ENCODE measurements around the gene PSKH1. TPM values are rescaled to one million over a fixed set of nuclear protein-coding genes. Genes with fewer than 3 reads are reported as not detected.

The PSKH1 gene
- total and polyA plus RNA-seq, 3 donors from 2014 or later, result 47.7 to 66.8 (median 50.5) TPM

DNA sequence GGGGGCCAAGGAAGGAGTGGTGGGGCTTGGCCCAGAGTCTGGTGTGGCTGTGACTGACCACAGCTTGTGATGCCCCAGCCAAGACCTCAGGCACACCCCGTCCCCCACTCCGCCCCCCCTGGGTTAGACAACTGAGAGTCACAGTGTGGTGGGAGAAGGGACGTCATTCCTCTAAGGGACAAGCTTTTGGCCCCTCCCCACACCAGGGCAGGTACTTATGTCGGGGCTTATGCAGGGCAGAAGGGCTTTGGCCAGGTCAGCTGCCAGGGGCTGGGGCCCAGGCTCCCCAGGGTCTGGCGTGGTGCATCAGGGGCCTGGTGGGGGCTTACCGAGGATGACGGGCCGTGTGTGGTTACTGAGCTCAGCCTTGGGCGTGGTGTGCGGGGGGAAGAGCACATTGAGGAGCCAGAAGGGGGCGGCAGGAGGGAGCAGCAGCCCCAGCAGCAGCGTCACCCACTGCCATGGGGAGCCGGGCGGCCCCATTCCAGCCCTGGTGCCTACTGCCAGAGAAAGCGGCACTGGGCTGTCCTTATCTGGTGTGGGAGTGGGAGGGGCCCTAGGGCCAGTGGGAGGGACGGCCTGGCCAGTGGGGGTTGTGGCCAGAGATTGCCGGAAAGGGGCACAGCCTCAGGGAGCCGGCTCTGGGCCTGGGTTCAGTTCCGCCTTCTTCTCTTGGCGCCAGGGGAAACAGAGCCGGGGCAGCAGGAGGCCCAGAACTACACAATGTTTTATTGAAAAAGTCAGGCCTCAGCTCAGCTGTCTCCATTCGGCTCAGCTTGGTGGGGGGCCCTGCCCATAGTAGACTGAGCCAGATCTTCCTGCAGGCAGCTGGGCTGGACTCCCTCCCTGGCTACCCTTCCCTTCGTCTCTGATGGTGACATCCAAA is 50.8 kb downstream of the PSKH1 start, which contains the start of gene LCAT:
Gene LCAT, minus strand, starts transcription at position 502 of the 886 bp plus-strand sequence. Its CDS starts 19 bp downstream, at position 483.
- intact Hi-C loops (cut with DNase I; ENCODE audit: low total_unique reads), result no loop called here
- no peaks in the 10 kb centered on the region for H3K27me3 ChIP-seq
- no peaks in the 10 kb centered on the region for H3K9me3 ChIP-seq
- peaks cover 15% of the 10 kb centered on the region for H3K4me1 ChIP-seq
- no peak within 1 kb of the TSS for H3K4me3 ChIP-seq
- peak within 1 kb of the TSS; percentile 42 to 60 for H3K27ac ChIP-seq
- 36 to 40% methylated on average over 9 to 23 of the region's 23 CpGs for WGBS, 2 donors
- no peaks in the 10 kb centered on the region for H3K36me3 ChIP-seq (ENCODE audit: low read depth, missing control alignments)
- DNase-seq, result peak; percentile 81
- TF ChIP-seq, protein P1, sequence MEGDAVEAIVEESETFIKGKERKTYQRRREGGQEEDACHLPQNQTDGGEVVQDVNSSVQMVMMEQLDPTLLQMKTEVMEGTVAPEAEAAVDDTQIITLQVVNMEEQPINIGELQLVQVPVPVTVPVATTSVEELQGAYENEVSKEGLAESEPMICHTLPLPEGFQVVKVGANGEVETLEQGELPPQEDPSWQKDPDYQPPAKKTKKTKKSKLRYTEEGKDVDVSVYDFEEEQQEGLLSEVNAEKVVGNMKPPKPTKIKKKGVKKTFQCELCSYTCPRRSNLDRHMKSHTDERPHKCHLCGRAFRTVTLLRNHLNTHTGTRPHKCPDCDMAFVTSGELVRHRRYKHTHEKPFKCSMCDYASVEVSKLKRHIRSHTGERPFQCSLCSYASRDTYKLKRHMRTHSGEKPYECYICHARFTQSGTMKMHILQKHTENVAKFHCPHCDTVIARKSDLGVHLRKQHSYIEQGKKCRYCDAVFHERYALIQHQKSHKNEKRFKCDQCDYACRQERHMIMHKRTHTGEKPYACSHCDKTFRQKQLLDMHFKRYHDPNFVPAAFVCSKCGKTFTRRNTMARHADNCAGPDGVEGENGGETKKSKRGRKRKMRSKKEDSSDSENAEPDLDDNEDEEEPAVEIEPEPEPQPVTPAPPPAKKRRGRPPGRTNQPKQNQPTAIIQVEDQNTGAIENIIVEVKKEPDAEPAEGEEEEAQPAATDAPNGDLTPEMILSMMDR (IDR thresholded peaks at IDR 0.05), result no peak
- TF ChIP-seq POLR2A (IDR thresholded peaks at IDR 0.05), result no peak

DNA sequence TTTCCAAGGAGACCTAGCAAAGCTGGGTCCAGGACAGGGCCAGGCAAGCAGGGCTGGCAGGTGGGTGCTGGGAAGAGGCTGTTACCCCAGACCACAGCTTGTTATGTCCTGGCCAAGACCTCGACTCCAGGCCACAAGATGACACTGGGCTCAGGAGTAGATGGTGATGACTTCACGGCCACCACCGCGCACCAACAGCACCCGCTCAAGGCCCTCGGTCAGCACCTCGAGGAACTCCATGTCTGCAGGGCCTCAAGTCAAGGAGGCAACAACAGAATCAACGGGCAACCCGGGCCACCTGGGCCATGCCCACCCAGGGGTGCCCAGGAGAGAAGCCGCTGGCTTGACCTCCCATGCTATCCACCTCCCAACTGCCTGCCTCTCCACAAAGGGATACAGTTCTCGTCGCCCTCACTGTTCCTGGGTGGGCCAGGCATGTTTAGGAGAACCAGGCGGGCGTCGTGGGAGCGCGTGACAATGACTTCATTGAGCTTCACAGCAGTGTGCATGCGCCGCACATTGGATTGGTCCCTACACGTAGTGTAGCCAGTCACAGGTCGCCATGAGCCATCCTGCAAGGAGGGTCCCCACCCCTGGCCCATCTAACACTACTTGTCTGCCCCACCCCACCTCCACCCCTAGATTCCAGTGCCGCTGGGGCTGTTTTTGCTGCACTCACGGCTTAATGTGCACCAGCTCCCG is 51.8 kb downstream of the PSKH1 start:
- intact Hi-C loops (cut with DNase I; ENCODE audit: low total_unique reads), result no loop called here
- Histone ChIP-seq H3K27ac (peak overlapping the region; percentile 42 to 60), H3K4me1 (peaks cover 15% of the 10 kb centered on the region)

DNA sequence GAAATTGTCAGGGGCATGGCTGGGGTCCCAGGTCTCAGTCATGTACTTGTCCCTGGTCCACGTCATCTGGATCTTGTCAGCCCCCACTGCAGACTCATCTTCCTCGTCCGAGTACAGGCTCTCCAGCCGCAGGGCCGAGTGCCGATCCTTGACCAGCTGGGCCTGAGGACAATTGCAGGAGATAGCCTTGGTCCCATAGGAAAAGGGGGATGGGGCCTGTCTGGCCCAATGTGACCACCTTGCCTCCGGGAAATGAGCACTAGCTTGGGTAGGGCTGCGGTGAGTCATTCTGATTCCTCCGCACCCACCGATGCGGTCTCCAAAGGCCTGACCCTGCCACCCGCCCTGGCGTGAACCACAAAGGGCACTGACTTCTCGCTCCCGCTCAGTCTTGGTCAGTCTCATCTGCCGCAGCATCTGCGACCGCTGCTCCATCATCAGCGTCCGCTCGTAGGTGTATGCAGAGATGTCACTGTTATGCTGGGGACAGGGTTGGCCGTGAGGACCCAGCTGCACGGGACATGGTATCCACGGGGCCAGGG is 52.4 kb downstream of the PSKH1 start:
- WGBS, 2 donors, result 89% methylated on average over 24 of the region's 24 CpGs; no CpG with 5 or more reads in 1 of the 2 donors
- DNase-seq, result no peak
- intact Hi-C loops (cut with DNase I; ENCODE audit: low total_unique reads), result no loop called here
- no peak overlapping the region for H3K4me3 ChIP-seq
- H3K27ac ChIP-seq, result no peak overlapping the region
- no peaks in the 10 kb centered on the region for H3K36me3 ChIP-seq (ENCODE audit: low read depth, missing control alignments)
- peaks cover 15% of the 10 kb centered on the region for H3K4me1 ChIP-seq
- no peaks in the 10 kb centered on the region for H3K27me3 ChIP-seq
- no peaks in the 10 kb centered on the region for H3K9me3 ChIP-seq
- TF ChIP-seq, protein P1 (IDR thresholded peaks at IDR 0.05), result no peak
- TF ChIP-seq POLR2A (IDR thresholded peaks at IDR 0.05), result no peak

More for the DNA sequence above, 51.8 kb downstream of the PSKH1 start:
- no peaks in the 10 kb centered on the region for H3K36me3 ChIP-seq (ENCODE audit: low read depth, missing control alignments)
- WGBS, 2 donors, result 96% methylated on average over 8 to 24 of the region's 24 CpGs
- no peaks in the 10 kb centered on the region for H3K27me3 ChIP-seq
- no peak for DNase-seq
- H3K4me3 ChIP-seq, result no peak overlapping the region
- TF ChIP-seq, protein P1 (IDR thresholded peaks at IDR 0.05), result no peak
- no peak for TF ChIP-seq POLR2A (IDR thresholded peaks at IDR 0.05)
- H3K9me3 ChIP-seq, result no peaks in the 10 kb centered on the region

DNA sequence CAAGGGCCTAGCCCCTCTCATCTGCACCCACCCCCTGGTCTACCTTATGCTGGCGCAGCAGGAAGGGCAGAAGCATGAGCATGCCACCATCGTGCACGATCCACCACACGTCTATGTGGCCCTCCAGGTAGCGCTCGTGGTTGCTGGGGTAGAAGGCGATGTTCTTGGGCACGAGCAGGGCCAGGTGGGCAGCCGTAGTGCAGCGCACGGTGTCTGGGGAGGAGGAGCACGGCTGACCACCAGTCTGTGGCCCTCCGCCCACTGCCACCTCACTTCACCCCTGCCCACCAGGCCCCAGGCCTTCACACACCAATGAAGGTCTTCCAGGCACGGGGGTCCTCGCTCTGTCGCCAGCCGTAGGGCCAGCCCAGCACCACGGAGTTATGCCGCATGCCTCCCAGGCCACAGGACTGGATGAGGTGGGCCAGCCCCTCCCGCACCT is 53.1 kb downstream of the PSKH1 start:
- Histone ChIP-seq H3K4me1 (peaks cover 16% of the 10 kb centered on the region), H3K27ac (no peak overlapping the region), H3K36me3 (ENCODE audit: low read depth, missing control alignments) (no peaks in the 10 kb centered on the region), H3K4me3 (no peak overlapping the region), H3K9me3 (no peaks in the 10 kb centered on the region), H3K27me3 (no peaks in the 10 kb centered on the region)
- 93 to 96% methylated on average over 8 to 20 of the region's 20 CpGs for WGBS, 2 donors
- no peak for DNase-seq
- intact Hi-C loops (cut with DNase I; ENCODE audit: low total_unique reads), result no loop called here
- TF ChIP-seq POLR2A (IDR thresholded peaks at IDR 0.05), result no peak
- TF ChIP-seq, protein P1 (IDR thresholded peaks at IDR 0.05), result no peak

All from testis (tissue), 3 donors.